Tibial nerve (tissue), 4 donors: Measurements from ENCODE around the gene MFAP3. TPM values are rescaled to one million over a fixed set of nuclear protein-coding genes. Genes with fewer than 3 reads are reported as not detected.

Source experiments
- DNase-seq, 2 donors: peaks; one replicate each; pipeline ENCODE4 v3.0.0-alpha.2; 2019; ENCODE audit warnings: low spot score in 2 of 2
- H3K27ac ChIP-seq, 4 donors: fragments of 200-600 bp; sonication (generic) in 3 of 4; one replicate each; pipeline ENCODE4 v1.5.1; 2017 to 2019; ENCODE audit warnings: mild to moderate bottlenecking in 1 of 4
- H3K27me3 ChIP-seq, 2 donors: fragments of 200-600 bp; sonication (generic) in 1 of 2; one replicate each; pipeline versions ENCODE4 v1.5.1 to v1.6.0; 2017 to 2019
- H3K36me3 ChIP-seq, 3 donors: fragments of 200-600 bp; sonication (generic); one replicate each; pipeline ENCODE4 v1.5.1; 2018 to 2019
- H3K4me1 ChIP-seq, 4 donors: fragments of 200-600 bp; sonication (generic) in 3 of 4; one replicate each; pipeline ENCODE4 v1.5.1; 2017 to 2019
- H3K4me3 ChIP-seq, 4 donors: fragments of 200-600 bp; sonication (generic) in 3 of 4; one replicate each; pipeline ENCODE4 v1.5.1; 2017 to 2019; ENCODE audit warnings: mild to moderate bottlenecking in 1 of 4, moderate library complexity in 1 of 4
- H3K9me3 ChIP-seq, 4 donors: fragments of 200-600 bp; sonication (generic) in 3 of 4; one replicate each; pipeline ENCODE4 v1.5.1; 2017 to 2019
- EP300 ChIP-seq, 2 donors: sonication (generic); formaldehyde crosslinking; IDR thresholded peaks; one replicate each; pipeline ENCODE4 v1.6.1; 2017; ENCODE audit warnings: antibody characterized with exemption in 2 of 2, mild to moderate bottlenecking in 1 of 2
- POLR2A ChIP-seq, 2 donors: fragments of 450-650 bp; IDR thresholded peaks; one replicate each; pipeline ENCODE4 v1.6.1; 2017; ENCODE audit warnings: antibody characterized with exemption in 2 of 2, mild to moderate bottlenecking in 2 of 2, moderate library complexity in 2 of 2
- WGBS, 2 donors: methylation state at CpG; one replicate each; pipeline ENCODE4 v1.1.5; 2018; 5-methylcytosine and 5-hydroxymethylcytosine counted together
- total RNA-seq, 4 donors: library from RNA; depleted of rRNA; stranded (reverse); fragments of >200 nt; gene quantifications; one replicate each; pipeline ENCODE4 v1.1.0, GENCODE V29; 2016
- TF ChIP-seq, protein P1 (sequence below), 5 experiments: fragments of 200-600 bp in 3 of 5; fragments of 450-650 bp in 2 of 5; sonication (generic) in 3 of 5; IDR thresholded peaks; one replicate each; pipeline ENCODE4 v1.5.1; 2016 to 2019; ENCODE audit warnings: antibody characterized with exemption in 5 of 5, mild to moderate bottlenecking in 3 of 5, moderate library complexity in 2 of 5

The MFAP3 gene
- total RNA-seq, 4 donors from 2014 or later, result 15.7 to 45.9 (median 36.4) TPM

DNA sequence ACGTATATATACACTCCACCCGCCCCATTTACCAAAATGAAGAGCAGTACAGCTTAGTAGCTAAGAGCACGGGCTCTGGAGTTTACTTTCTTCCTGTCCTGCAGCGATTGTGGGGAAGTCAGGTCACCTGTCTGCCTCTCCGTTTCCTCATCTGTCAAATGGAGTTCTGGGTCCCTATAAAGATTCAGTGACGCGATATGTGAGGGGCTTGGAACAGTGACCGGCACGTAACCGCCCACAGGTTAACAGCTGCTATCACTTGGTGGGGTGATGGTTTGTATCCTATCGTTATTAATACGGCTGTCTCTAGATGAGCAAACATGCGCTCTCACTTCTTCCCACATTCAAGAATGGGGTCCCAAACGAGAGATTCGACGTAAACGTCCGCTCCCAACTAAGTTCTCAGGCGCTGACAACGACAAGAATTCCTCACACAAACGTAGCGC lies 483 bp upstream of the MFAP3 start:
- H3K4me1 ChIP-seq, result peaks cover 0 to 59% (median 11%) of the 10 kb centered on the region in 4 donors

GRCh38 chr5:154039458-154039829 lies 677 bp downstream of the MFAP3 start:
- TF ChIP-seq POLR2A (IDR thresholded peaks at IDR 0.05), result no peak
- no peak for TF ChIP-seq EP300 (IDR thresholded peaks at IDR 0.05)
- TF ChIP-seq, protein P1, sequence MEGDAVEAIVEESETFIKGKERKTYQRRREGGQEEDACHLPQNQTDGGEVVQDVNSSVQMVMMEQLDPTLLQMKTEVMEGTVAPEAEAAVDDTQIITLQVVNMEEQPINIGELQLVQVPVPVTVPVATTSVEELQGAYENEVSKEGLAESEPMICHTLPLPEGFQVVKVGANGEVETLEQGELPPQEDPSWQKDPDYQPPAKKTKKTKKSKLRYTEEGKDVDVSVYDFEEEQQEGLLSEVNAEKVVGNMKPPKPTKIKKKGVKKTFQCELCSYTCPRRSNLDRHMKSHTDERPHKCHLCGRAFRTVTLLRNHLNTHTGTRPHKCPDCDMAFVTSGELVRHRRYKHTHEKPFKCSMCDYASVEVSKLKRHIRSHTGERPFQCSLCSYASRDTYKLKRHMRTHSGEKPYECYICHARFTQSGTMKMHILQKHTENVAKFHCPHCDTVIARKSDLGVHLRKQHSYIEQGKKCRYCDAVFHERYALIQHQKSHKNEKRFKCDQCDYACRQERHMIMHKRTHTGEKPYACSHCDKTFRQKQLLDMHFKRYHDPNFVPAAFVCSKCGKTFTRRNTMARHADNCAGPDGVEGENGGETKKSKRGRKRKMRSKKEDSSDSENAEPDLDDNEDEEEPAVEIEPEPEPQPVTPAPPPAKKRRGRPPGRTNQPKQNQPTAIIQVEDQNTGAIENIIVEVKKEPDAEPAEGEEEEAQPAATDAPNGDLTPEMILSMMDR (IDR thresholded peaks at IDR 0.05), result no peak
- H3K27ac ChIP-seq, result peak overlapping the region in 3 of 4 donors; percentile 77 to 86 (median 84)
- peak overlapping the region; percentile 51 to 74 (median 71) for H3K4me3 ChIP-seq
- no peaks in the 10 kb centered on the region for H3K36me3 ChIP-seq
- H3K27me3 ChIP-seq, result no peaks in the 10 kb centered on the region
- peaks cover 0 to 71% (median 14%) of the 10 kb centered on the region in 4 donors for H3K4me1 ChIP-seq
- no peaks in the 10 kb centered on the region for H3K9me3 ChIP-seq
- no peak for DNase-seq
- WGBS, 2 donors, result 28 to 32% methylated on average over 1 of the region's 1 CpG

More for the DNA sequence above, 483 bp upstream of the MFAP3 start:
- TF ChIP-seq EP300 (IDR thresholded peaks at IDR 0.05), result no peak
- no peak for TF ChIP-seq POLR2A (IDR thresholded peaks at IDR 0.05)
- TF ChIP-seq, protein P1 (IDR thresholded peaks at IDR 0.05), result no peak
- Histone ChIP-seq H3K27ac (peak overlapping the region; percentile 69 to 86 (median 80)), H3K36me3 (no peaks in the 10 kb centered on the region), H3K9me3 (no peaks in the 10 kb centered on the region), H3K27me3 (no peaks in the 10 kb centered on the region), H3K4me3 (peak overlapping the region; percentile 51 to 74 (median 71))
- no peak for DNase-seq
- 0 to 1% methylated on average over 22 of the region's 22 CpGs for WGBS, 2 donors

GRCh38 chr5:154042766-154043165 lies 4.0 kb downstream of the MFAP3 start:
- Histone ChIP-seq H3K36me3 (no peaks in the 10 kb centered on the region), H3K4me3 (no peak overlapping the region), H3K27ac (peak overlapping the region in 1 of 4 donors; percentile 67), H3K9me3 (no peaks in the 10 kb centered on the region), H3K4me1 (peaks cover 0 to 83% (median 19%) of the 10 kb centered on the region in 4 donors), H3K27me3 (no peaks in the 10 kb centered on the region)
- no peak for DNase-seq
- TF ChIP-seq POLR2A (IDR thresholded peaks at IDR 0.05) (no peak), EP300 (IDR thresholded peaks at IDR 0.05) (peak in 1 of 2 donors; percentile 54)
- TF ChIP-seq, protein P1 (IDR thresholded peaks at IDR 0.05), result no peak
- 27 to 47% methylated on average over 2 of the region's 2 CpGs for WGBS, 2 donors

DNA sequence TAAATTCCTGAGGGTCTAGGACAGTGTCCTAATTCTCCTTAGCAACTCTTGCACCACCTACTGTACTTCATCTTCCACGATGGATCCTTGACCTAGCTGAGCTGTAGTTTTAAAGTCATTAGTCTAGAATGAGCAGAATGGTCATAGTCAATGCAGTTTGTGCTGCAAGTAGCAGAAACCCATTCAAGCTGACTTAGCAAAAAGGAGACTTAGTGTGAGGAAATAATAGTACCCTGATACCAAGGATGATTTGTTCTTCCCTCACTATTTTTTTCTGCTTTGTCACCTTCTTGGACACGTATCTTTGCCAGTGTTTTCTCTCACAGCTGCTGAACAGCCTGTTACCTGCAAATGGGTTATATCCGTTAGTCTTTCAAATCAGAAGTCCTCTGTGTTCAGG lies 5.3 kb downstream of the MFAP3 start:
- peaks cover 0 to 86% (median 19%) of the 10 kb centered on the region in 4 donors for H3K4me1 ChIP-seq
- TF ChIP-seq, protein P1 (IDR thresholded peaks at IDR 0.05), result no peak
- TF ChIP-seq POLR2A (IDR thresholded peaks at IDR 0.05) (no peak), EP300 (IDR thresholded peaks at IDR 0.05) (no peak)
- DNase-seq, result no peak
- no peaks in the 10 kb centered on the region for H3K9me3 ChIP-seq
- H3K27me3 ChIP-seq, result no peaks in the 10 kb centered on the region
- H3K36me3 ChIP-seq, result no peaks in the 10 kb centered on the region
- 78 to 80% methylated on average over 3 of the region's 3 CpGs for WGBS, 2 donors
- H3K27ac ChIP-seq, result no peak overlapping the region
- no peak overlapping the region for H3K4me3 ChIP-seq

DNA sequence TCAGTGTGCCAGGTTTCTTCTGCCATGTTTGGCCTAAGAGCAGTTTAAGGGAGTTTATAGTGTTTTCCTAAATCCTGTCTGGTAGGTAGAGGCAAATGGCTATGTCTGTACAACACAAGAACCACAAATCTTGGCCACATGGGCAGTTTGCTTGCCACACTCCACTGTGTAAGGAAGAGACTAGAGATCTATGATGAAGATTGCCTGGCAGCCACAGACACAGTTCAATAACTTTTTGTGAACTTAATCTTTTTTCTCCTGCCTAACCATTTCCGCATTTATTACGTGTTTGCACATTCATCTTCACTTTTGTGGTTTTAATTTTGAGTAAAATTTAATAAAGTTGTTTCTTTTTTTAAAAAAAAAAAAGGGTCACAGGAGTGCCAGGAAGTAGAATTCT lies 5.8 kb downstream of the MFAP3 start:
- 88 to 92% methylated on average over 2 of the region's 2 CpGs for WGBS, 2 donors
- H3K27ac ChIP-seq, result no peak overlapping the region
- H3K36me3 ChIP-seq, result no peaks in the 10 kb centered on the region
- DNase-seq, result no peak
- H3K4me3 ChIP-seq, result no peak overlapping the region
- TF ChIP-seq, protein P1 (IDR thresholded peaks at IDR 0.05), result no peak
- TF ChIP-seq POLR2A (IDR thresholded peaks at IDR 0.05), result no peak
- TF ChIP-seq EP300 (IDR thresholded peaks at IDR 0.05), result no peak
- no peaks in the 10 kb centered on the region for H3K27me3 ChIP-seq
- H3K9me3 ChIP-seq, result no peaks in the 10 kb centered on the region
- H3K4me1 ChIP-seq, result peaks cover 0 to 86% (median 19%) of the 10 kb centered on the region in 4 donors
